ENCODE measurements around the gene LTBP3.

Gene LTBP3

DNA sequence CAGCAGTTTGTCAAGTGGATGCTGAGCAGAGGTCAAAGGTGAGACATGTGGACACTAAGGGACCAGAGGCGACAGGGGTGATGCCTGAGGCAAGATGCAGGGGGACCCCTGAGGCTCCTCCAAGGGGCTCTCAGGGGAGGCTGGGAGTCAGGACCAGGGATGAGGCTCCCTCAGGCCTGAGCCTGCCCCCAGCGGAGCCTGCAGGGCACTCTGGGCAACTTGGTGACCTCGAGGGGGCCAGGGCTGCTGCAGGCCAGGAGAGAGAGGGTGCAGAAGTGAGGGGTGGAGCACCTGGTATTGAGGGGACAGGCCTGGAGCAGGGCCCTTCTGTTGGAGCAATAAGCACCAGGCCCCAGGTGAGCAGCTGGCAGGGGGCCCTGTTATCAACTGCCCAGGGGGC is 23.8 kb upstream of the LTBP3 start:
- TF ChIP-seq, protein P1, sequence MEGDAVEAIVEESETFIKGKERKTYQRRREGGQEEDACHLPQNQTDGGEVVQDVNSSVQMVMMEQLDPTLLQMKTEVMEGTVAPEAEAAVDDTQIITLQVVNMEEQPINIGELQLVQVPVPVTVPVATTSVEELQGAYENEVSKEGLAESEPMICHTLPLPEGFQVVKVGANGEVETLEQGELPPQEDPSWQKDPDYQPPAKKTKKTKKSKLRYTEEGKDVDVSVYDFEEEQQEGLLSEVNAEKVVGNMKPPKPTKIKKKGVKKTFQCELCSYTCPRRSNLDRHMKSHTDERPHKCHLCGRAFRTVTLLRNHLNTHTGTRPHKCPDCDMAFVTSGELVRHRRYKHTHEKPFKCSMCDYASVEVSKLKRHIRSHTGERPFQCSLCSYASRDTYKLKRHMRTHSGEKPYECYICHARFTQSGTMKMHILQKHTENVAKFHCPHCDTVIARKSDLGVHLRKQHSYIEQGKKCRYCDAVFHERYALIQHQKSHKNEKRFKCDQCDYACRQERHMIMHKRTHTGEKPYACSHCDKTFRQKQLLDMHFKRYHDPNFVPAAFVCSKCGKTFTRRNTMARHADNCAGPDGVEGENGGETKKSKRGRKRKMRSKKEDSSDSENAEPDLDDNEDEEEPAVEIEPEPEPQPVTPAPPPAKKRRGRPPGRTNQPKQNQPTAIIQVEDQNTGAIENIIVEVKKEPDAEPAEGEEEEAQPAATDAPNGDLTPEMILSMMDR (conservative IDR thresholded peaks at IDR 0.05; ENCODE audit: low read depth) = no peak
- H3K27ac ChIP-seq = peak overlapping the region; percentile 21
- ChIA-PET CTCF (interaction anchor here (1.1 to 2.3 kb wide), 2 partner anchors 12 to 42 kb away, joined by 4 to 9 read pairs; no protein-coding TSS in a partner anchor), POLR2A (ENCODE audit: low non-redundant PET) (no interaction called here)
- no peak for DNase-seq (ENCODE audit: low spot score)

DNA sequence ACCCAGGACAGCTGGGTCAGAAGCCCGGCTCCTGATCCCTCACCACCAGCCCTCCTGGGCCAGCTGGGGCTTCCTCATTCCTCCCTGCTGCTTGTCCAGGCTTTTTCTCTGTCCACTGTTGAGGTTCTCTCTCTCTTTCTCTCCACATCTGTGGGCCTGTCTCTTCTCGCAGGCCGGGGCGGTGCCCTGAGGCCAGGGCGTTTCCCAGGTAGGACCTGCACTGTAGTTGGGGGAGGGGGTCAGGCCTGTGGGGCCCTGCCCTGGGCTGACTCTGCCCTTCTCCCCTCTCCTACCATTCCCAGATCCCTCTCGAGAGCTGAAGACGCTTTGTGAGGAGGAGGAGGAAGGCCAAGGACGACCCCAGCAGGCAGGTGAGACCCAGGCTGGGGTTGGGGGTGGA is 22.6 kb upstream of the LTBP3 start:
- TF ChIP-seq, protein P1 (conservative IDR thresholded peaks at IDR 0.05; ENCODE audit: low read depth) = no peak
- ChIA-PET CTCF (interaction anchor here (1.6 kb wide), 1 partner anchor 13 kb away, joined by 5 read pairs; no protein-coding TSS in a partner anchor), POLR2A (ENCODE audit: low non-redundant PET) (no interaction called here)
- no peak for DNase-seq (ENCODE audit: low spot score)
- peak overlapping the region; percentile 21 for H3K27ac ChIP-seq

DNA sequence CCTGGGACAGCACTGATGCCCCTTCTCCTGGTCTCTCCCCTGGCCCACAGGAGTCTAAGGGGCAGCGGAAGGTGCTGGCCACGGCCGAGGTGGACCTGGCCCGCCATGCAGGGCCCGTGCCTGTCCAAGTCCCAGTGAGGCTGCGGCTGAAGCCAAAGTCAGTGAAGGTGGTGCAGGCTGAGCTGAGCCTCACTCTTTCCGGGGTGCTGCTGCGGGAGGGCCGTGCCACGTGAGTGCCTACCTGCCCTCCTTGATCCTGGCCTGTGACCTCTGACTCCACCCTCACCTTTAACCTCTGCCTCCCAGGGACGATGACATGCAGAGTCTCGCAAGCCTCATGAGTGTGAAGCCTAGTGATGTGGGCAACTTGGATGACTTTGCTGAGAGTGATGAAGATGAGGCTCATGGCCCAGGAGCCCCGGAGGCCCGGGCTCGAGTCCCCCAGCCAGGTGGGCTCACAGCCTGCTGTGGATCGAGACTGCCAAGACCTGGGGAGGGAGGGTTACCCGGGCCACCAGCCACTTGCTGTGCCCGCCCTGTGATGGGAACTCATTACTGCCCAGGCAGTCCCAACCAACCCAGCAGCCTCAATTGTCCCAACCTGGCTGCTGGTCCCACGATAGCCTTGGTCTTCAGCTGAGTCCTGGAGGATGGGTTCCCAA is 22.0 kb upstream of the LTBP3 start:
- peak overlapping the region; percentile 21 for H3K27ac ChIP-seq
- DNase-seq (ENCODE audit: low spot score) = no peak
- TF ChIP-seq, protein P1 (conservative IDR thresholded peaks at IDR 0.05; ENCODE audit: low read depth) = no peak
- CTCF ChIA-PET = interaction anchor here (1.6 kb wide), 1 partner anchor 13 kb away, joined by 5 read pairs; no protein-coding TSS in a partner anchor
- POLR2A ChIA-PET (ENCODE audit: low non-redundant PET) = no interaction called here

DNA sequence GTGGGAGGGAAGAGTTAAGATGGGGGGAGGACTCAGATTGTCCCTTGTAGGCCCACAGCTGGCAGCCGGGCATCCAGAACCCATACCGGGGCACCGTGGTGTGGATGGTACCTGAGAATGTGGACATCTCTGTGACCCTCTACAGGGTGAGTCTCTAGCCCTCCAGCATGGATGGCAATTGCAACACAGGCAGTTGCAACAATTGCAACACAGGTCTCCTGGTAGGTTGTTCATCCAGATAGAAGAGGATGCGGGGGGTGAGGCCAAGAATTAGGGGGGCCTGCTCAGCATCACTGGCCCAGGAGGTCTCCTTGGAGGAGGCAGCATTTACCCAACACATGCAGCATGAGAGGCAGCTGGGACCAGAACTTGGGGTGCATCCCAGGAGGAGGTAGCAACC is 21.1 kb upstream of the LTBP3 start:
- ChIA-PET POLR2A (ENCODE audit: low non-redundant PET) (no interaction called here), CTCF (interaction anchor here (0.6 kb wide), 1 partner anchor 8 kb away, joined by 4 read pairs; no protein-coding TSS in a partner anchor)
- DNase-seq (ENCODE audit: low spot score) = no peak
- TF ChIP-seq, protein P1 (conservative IDR thresholded peaks at IDR 0.05; ENCODE audit: low read depth) = no peak
- H3K27ac ChIP-seq = peak overlapping the region; percentile 98

DNA sequence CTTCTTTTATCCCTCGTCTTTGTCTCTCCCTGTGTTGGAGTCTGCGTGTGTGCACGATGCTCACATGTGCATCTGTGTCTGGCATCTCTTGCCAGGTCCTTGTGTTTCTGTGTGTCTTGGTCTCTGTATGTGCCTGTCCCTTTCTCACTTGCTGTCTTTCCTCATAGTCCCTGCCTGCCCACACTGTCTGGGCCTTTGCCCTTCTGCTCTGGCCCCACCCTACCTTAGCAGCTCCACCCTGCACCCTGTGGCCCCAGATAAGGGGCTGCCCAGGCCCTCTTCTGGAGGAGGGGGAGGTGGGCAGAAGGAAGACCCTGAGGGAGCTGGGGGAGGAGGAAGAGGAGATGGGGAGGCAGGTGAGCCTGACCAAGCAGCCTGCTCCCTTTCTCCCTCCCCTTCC is 20.5 kb upstream of the LTBP3 start:
- CTCF ChIA-PET = interaction anchor here (0.6 kb wide), 1 partner anchor 9 kb away, joined by 4 read pairs; no protein-coding TSS in a partner anchor
- no peak for DNase-seq (ENCODE audit: low spot score)
- POLR2A ChIA-PET (ENCODE audit: low non-redundant PET) = no interaction called here
- peak overlapping the region; percentile 98 for H3K27ac ChIP-seq
- TF ChIP-seq, protein P1 (conservative IDR thresholded peaks at IDR 0.05; ENCODE audit: low read depth) = no peak

DNA sequence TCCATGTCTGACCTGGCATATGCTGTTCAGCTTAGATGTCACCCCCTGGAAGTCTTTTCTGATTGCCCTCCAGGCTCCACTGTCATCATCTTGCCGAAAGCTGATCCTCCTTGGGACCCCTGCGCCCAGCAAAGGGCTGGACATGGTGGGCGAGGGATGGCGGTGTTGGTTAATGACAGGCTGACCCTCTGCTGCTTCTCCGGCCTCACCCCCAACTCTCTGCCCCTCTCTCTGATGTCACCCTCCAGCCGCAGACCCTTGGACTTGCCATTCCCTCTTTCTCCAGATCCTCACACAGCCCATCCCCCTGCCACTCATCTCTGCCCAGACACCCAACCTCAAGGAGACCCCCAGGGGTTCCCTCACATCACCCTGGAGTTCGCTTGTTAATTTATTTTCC is 20.0 kb upstream of the LTBP3 start:
- TF ChIP-seq, protein P1 (conservative IDR thresholded peaks at IDR 0.05; ENCODE audit: low read depth) = no peak
- peak overlapping the region; percentile 98 for H3K27ac ChIP-seq
- CTCF ChIA-PET = no interaction called here
- no peak for DNase-seq (ENCODE audit: low spot score)
- POLR2A ChIA-PET (ENCODE audit: low non-redundant PET) = no interaction called here

Measured in RWPE1 (cell line).